Activated CD4-positive, alpha-beta T cell treated with anti-CD3 and anti-CD28 coated beads, Interleukin-2, amount 50 U/mL, for 1 hour (primary cell): ENCODE measurements around the gene SENP8.

ENCODE experiments used
- DNase-seq: peaks from one replicate; pipeline ENCODE4 v3.0.0-alpha.2; 2020

The SENP8 gene

DNA sequence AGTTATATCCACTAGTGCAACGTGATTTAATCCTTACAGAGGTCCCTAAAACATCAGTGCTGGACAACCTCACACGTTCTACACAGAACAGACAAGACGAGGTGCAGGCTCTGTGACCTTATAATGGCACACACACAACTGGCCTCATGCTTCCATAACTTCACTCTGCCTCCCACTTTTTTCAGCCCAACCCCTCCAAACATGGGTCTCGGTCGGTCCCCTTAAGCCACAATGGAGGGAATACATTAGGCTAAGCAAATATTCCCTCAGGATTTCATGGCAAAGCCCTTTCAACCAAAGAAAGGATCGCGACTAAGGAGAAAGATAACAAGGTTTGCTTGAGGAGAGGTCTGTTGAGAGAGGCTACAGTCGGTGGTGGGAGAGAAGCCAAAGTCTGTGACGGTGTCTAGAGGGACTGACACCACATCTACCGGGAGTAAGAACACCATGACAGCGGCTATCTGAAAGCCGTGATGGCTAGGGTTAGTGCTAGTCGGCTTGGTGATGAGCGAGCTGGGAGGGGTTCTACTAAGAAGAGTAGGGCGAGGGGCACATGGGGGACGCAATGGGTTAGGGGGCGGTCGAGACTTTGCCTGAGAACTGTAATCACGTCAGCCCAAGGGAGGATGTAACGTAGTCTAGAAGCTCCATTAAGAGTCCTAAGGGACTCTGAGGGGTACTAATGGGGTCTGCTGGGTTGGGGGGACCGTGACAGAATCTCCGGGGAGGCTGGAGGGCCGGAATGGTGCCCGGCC, 1.3 kb upstream of the SENP8 start:
- DNase-seq = peak; percentile 14

DNA sequence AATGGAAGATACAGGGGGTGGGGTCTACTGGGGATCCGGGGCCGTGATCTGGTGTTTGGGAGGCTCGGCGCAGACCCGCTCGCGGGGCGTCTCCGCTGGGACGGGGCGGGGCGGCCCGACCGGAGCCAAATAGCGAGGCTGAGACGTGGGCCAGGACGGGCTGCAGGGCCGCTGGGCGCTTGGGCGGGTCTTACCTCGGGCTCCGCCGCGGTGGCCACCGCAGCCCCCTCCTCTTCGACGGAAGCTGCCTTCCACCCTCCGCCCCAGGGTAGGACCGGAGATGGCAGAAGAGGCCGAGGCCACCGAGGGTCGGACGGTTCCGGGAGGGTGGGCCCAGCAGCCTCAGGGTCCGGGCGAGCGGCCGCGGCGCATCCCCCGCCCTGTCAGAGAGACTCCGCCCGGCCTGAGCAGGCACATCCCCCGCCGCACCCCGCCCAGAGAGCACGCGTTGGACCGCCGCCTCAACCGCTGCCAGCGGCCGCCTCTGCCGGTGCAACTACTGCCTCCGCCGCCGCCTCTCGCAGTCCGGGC, 652 bp upstream of the SENP8 start:
- DNase-seq = peak; percentile 59

DNA sequence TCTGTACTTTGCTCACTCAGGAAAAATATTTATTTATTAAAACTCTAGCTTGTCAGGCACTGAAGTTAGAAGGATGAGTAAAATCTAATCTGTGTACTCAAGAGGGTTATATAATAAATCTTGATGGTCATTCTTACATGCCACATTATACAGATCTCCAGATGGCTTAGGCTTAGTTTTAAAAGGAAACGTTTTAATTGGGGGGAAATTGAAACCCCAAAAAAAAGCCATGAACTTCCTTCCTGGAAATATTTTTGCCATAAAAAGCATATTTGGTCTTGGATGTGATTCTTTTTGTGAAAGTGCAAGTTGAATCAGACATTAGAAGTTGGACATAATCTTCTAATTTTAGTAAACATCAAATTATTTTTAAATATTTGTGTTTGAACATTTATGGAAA, 6.0 kb downstream of the SENP8 start:
- no peak for DNase-seq

DNA sequence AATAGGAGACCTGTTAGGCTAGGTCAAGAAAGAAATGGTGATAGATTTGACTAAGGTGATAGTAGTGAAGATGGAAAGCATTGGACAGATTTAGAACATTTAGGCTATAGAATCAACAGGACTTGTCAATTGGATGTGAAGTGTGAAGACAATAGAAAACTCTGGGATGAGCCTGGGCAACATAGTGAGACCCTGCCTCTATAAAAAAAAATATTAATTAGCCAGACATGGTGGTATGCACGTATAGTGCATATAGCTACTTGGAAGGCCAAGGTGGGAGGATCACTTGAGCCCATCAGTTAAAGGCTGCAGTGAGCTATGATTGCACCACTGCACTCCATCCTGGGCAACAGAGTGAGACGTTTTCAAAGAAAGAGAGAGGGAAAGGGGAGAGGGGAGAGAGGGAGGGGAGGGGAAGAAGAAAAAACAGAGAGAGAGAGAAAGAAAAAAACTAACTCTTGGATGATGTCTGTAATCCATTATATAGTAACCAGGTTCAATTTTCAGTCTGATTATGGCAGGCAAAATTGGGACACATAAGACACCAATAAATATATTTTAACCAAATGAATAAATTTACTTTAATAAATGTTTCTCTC, 9.6 kb downstream of the SENP8 start:
- no peak for DNase-seq

DNA sequence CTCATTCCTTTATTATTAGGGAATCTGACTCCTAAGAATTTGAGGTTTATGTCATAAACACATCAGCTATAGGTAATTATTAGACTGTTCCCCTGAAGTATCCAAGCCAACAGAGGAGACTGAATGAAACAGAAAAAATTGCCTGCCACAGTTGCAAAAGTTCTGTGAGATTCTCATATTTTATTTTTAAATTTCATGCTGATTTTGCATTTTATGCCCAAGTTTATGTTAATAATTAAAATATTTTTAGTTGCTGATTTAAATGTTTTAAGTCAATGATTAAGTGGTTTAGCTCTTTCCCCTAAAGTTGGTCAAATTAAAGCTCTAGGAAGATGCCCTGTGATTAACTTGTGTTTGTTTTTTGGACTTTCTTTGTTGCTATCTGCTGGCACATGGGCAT, 10.2 kb downstream of the SENP8 start:
- no peak for DNase-seq

DNA sequence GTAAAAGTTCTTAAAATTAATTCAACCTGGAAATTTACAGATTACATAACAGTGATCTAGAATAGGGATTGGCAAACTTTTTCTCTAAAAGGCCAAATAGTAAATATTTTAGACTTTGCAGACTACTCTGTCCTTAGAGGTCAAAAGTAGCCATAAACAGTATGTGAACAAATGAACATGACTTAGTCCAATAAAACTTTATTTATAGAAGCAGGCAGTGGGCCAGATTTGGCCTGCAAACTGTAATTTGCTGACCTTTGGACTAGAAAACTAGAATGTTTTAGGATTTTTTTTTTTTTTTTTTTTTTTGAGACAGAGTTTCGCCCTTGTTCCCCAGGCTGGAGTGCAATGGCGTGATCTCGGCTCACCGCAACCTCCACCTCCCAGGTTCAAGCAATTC, 12.1 kb downstream of the SENP8 start:
- DNase-seq = no peak

DNA sequence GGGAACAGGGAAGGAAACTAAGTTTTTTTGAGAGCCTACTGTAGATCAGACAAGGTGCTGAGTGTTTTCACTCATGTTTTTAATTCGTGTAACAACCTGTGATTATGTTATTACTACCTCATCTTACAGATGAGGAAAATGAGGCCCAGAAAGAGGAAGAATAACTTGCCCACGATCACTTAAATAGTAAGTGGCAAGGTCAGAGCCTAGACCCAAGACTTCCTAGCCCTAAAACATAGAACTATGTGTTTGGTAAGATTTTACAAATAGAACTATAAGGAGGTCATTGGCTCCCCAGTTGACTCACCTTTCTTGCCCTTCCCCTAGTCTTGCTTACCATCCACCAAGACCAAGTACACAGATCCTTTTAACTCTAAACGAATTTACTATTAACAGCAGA, 13.7 kb downstream of the SENP8 start:
- DNase-seq = no peak

DNA sequence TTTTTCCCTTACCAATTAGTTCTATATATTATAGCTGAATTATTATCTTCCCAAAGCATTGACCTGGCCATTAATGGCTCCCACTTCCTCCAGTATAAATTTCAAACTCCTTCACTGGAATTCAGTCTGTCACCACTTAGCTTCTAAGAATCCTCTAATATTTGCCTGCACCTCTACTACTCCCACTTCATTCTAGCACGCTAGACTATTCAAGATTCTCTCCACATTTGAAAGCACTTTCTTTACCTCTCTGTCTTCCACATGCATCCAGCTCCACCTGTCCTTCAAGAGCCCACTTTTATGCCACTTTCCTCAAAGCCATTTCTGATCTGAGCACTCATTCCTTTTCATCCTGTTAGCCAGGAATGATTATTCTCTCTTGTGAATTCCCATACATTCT, 15.0 kb downstream of the SENP8 start:
- DNase-seq = no peak

DNA sequence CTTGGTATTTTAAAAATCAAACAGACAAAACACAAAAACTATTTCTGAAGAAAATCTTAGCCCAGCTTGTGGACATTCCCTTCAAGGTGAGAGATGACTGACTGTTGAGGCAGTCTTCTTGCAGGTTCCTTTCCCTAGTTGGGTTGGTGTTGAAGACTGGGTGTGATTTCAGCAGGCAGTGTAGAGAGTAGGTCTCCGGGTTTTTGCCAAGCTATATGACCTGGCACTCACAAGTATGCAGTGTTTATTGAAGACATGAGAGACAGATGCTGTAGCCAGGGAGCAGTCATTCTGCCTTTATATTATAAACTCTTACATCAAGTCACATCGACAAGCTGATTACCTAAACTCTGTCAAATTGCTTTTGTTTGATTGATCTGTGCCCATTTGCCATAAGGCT, 17.5 kb downstream of the SENP8 start:
- no peak for DNase-seq

DNA sequence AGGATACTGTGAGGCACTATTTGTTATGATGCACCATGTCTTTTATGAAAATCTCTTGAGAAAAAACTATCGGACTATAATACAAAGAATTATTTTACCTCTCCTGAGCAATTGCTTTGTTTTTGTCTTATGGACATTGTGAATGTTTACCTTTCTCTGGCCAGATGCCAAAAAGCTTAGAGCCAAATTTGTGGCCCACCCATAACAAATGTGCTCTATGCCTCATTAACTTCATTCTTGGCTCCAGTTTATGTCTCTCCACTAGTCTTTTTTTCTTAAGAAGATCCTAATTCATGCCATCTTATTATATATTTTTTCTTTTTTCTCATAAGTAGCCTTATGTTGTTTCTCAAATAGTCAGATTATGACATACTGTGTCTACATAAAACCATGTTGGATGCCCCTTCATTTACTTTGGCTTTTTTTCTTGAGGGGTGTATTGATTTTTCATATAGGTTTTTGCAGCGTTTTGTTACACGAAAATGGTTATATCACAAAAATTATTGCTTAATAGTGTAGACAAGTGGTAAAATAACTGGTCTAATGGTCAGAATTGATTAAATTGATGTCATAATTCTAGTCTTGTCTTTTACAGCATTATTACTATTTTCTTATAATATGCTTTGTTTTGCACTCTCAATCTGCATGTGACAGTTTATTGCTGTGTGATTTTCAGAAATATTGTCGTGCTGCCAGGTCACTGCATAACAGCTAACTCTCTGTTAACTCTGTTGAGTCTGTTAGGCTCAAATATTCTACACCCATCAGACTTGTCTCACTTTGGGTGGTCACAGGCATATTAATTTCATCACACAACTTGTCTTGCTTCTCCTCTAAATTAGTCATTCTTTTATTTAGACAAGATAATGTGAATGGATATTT, 18.2 kb downstream of the SENP8 start:
- DNase-seq = no peak

DNA sequence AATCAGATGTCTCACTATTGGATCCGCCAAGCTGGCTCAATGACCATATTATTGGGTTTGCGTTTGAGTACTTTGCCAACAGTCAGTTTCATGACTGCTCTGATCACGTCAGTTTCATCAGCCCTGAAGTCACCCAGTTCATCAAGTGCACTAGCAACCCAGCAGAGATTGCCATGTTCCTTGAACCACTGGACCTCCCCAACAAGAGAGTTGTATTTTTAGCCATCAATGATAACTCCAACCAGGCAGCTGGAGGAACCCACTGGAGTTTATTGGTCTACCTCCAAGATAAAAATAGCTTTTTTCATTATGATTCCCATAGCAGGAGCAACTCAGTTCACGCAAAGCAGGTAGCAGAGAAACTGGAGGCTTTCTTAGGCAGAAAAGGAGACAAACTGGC, 21.5 kb downstream of the SENP8 start:
- DNase-seq = no peak

DNA sequence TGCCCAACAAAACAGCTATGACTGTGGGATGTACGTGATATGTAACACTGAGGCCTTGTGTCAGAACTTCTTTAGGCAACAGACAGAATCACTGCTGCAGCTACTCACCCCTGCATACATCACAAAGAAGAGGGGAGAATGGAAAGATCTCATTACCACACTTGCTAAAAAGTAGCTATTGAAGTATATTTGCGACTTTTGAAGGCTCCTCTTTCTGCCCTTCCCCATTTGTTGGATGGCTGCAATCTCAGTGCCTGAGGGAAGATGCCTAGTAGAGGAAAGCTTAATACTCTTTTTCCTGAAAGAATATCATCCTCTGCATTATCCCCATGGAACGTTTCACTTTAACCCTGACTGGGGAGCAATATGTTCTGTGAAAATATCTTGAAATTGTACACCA, 21.9 kb downstream of the SENP8 start:
- no peak for DNase-seq

DNA sequence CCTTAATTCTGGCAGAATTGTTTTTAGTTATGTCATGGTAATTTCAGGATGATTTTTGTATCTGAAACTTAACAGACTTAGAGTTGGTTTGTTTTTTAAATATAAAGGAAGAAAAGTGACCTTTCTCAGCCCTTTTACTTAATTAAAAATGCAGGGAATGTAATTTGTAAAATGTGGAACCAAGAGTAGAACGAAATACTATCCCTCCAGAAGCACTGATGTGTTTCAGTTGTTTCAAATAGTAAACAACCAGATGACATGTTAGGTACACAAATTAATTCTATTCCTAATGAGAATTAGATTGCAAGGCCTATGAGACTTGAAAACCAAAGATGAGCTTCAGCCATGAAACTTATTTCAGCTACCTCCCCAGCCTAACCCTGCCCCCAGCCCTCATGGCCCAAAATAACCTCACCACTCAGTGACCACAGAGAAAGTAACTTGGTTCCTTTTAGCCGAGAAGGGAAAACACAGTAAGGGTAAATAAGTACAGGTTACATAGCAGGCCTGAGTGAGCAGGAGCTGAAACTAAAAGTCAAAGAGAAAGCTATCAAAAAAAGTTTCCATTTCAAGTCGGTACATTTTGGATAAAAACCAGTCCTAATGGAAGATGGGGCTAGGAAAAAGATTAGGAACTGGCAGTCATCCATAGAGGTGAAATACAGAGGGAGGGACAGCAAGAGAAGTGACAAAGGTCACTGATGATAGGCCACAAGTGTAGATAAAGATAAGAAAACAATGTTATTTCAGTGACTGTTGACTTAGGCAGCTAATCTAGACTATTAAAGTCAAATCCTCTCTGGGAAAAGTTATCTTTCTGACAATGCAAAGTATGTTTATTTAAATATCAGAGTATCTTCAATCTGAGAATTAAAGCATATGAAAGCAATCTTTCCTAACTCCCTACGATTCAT, 23.2 kb downstream of the SENP8 start:
- DNase-seq = no peak

DNA sequence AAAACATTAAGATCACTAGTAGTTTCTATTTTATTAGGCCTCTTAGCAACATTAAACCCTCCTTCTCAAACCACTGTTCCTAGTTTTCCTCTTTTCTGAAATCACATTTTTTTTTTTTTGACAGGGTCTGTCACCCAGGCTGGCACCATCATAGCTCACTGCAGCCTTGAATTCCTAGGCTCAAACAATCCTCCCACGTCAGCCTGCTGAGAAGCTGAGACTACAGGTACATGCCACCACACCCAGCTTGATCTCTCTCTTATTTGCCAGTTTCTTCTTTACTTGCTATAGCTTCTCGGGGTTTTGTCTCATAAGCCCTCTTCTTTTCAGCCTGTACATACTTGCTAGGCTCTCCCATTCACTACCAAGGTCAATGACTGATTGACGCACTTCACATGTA, 28.0 kb downstream of the SENP8 start:
- DNase-seq = no peak

DNA sequence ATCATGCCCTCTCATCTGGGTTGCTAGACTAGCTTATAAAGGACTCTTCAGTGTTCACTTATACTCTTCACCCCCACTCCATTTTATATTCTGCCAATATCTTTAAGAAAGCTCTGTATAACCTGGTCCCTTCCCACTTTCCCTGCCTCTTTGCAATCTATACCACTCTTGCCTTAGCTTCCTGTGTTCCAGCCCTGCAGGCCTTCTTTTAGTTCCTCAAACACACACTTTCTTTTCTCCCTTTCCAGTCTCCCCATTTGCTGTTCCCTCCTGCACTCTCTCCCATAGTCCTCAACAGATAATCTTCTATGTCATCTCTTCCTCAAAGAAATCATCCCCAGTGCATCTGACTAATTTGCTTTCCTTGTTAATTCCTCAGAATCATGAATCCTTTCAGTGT, 28.7 kb downstream of the SENP8 start:
- no peak for DNase-seq

DNA sequence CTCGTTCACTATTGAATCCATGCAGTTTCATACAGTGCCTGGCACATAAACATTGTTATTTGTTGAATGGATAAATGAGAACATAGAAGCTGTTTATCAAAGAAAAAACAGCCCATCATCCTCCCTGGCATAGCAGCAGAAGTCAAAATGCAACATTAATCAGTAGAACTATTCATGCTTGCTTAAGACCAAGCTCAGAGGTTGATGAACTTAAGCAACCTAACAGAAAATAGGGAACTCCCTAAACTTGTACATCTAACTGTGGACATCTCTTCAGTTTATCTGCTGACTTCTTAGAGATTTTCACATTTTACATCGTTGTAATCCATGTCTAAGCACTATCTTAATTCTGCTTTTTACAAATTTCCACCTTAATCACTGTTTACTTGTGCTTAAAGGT, 29.2 kb downstream of the SENP8 start:
- DNase-seq = no peak

DNA sequence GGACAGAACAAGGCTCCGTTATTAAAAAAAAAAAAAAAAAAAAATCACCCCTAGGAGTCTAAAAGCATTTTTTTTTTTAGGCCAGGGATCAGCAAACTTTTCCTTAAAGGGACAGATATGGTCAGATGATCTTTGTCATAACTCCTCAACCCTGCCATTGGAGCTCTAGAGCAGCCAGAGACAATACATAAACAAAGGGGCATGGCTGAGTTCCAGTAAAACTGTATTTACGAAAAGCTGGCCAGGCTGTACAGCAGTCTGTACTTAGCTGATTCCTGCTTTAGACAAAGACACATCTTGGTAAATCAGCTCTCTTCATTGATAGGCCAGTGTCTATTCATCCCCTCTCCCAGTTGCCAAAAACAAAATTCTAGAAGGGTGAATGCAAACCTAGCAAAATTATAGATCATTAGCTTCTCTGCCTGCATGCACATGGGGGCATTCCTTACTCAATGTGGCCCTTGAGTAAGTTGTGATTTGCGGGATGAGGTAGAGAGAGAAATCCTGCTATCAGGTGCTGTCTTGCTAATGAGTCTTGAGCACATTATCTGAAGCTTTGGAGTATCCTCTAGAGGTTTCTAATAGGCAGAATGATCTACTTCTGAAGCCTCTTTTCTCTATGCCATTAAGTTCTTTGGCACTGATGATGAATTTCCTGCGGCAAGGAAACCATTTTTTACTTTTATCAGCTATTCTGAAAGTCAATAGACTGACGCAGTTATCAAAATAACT, 35.2 kb downstream of the SENP8 start:
- no peak for DNase-seq

DNA sequence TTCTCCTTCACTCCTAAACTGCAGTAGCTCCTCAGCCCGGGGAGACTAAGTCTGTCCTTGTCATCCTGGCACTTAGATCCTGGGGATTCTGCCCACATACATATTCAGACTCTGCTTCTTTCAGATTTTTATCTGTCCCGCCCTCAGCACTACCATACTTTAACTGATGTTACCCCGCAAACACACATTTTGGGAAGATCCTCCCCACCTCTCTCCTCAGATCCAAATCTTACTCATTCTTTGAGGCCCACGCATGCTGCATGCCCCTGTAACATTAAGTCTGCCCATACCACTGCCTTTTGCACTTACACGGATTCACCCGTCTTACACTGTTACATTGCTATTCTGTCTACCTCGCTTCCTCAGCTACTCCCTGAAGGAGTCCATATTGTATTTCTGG, 36.1 kb downstream of the SENP8 start:
- no peak for DNase-seq

DNA sequence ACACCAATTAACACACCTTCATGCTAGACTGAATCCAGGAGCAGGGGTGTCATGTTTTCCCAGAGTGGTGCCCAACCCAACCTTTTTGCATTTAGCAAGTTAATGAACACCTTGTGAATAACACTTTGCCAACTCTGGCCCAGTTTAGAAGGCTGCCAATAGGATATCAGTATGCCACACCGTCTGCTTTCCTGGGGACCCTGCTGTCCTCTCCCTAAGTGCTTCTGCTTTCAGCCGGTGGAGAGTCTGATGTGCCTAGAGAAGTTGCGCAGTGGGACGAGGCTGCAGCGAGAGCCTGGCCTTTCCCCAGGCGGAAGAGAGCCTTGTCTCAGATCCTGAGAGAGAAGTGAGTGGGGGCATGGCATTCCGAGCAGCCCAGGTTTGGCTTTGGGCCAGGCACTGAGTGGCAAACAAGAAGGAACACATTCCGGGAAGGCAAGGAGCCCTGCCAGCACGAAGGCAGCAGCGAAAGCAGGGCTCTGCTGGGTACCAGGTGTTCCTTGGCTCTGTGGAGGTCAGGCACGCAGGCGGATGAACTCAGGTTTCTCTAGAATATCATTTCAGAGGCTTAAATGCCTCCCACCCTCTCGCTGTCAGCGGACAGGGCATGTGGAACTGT, 36.9 kb downstream of the SENP8 start:
- no peak for DNase-seq

DNA sequence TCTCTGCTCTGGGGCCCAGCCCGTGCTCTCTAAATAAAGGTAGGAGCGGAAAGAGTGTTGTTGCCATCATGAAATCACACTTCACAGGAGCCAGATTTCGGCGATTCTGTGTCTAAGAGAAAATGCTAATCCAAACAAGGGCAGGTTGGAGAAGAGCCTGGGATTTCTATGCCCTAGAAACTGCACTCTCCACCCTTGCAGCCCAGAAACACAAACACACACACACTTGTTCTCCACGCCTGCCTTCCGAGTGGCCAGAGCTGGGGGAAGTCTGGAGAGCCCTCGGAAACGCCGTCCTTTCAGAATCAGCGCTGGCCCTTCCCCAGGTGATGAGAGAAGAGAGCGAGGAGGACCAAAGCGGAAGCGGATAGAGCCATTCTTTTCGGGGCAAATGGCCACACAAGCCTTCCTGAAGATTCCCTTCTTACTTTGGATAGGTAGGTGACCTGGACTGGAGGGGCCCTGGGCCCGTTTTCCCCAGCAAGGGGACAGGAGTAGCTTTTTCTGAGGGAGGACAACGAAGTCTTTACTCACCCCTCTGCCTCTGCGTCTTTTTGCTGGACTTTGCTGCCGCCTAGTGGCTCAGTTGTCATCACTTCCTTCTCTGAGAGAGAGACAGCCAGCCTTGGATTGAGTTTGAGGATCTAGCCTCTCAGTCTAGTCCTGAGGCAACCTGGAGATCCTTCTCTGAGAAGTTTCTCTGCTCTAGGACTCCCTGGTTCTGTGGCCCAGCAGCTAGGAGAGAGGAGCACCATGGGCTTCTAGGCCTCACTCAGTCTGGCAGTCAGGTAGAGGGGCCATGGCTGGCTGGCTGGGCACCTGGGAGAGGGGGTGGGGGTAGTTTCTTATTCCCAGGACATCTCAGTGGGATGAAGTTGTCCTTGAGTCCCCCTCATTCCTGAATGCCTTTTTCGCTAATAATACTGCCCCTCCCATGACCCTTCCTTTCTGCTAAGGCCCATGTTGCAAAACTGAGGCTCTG, 37.7 kb downstream of the SENP8 start:
- peak; percentile 82 for DNase-seq
